Neural progenitor cell (in vitro differentiated cells): ENCODE results near the gene RASA1.

Experiments used
- CTCF ChIP-seq: fragments of 200-600 bp; sonication (generic); IDR thresholded peaks from 2 replicates; pipeline ENCODE4 v1.5.1; 2017; ENCODE audit warnings: antibody characterized with exemption, mild to moderate bottlenecking
- EZH2 ChIP-seq: fragments of 200-600 bp; sonication (generic); IDR thresholded peaks from 2 replicates; pipeline ENCODE4 v1.6.1; 2017; ENCODE audit warnings: antibody characterized with exemption, mild to moderate bottlenecking, moderate library complexity
- EZH2phosphoT487 ChIP-seq: fragments of 200-600 bp; sonication (generic); IDR thresholded peaks from 2 replicates; pipeline ENCODE4 v1.6.1; 2017; ENCODE audit warnings: antibody characterized with exemption

DNA sequence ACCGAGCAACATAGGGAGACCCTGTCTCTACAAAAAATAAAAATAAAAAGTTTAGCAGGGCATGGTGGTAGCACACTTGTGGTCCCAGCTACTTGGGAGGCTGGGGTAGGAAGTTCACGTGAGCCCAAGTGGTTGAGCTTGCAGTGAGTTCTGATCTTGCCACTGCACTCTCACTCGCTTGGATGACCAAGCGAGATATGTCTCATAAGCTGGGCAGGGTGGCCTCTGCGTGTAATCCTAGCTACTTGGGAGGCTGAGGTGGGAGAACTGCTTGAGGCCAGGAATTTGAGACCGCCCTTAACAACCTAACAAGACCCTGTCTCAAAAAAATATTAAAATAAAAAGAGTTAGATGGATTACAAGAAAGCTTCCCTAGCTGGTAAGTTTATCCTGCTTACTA lies 32.5 kb downstream of the RASA1 start:
- TF ChIP-seq CTCF: no peak
- TF ChIP-seq EZH2phosphoT487: no peak
- TF ChIP-seq EZH2: no peak
